ENCODE results near the gene CFAP43.

CFAP43 gene

GRCh38 chr10:104090611-104091010 lies 141.6 kb downstream of the CFAP43 start:
- no peak for DNase-seq

- DNase-seq = no peak
Observed at GRCh38 chr10:104089621-104090020, 142.5 kb downstream of the CFAP43 start.

- DNase-seq = no peak
Observed at GRCh38 chr10:104088239-104088638, 143.9 kb downstream of the CFAP43 start.

- no peak for DNase-seq
Observed at GRCh38 chr10:104085801-104086400, 146.3 kb downstream of the CFAP43 start, which contains the start of gene COL17A1. Gene COL17A1 (minus strand): TSS chr10:104085880. CDS start chr10:104080673, 5,207 bp downstream.

GRCh38 chr10:104084482-104085142 lies 147.6 kb downstream of the CFAP43 start:
- no peak for DNase-seq

- no peak for DNase-seq
Observed at GRCh38 chr10:104081998-104082397, 150.2 kb downstream of the CFAP43 start.

GRCh38 chr10:104080762-104081161 lies 151.4 kb downstream of the CFAP43 start:
- DNase-seq = peak; percentile 45
